HL-60 (cell line): ENCODE data around the gene TFRC.

Experiments used
- DNase-seq, 2 experiments: peaks; one replicate each; pipeline ENCODE4 v3.0.0-alpha.2; 2010 to 2020; ENCODE audit warnings: low read depth in 1 of 2, low spot score in 1 of 2
- H3K27ac ChIP-seq: fragments of 250-450 bp; sonication (Bioruptor Pico); replicated peaks from 2 replicates; pipeline ENCODE4 v1.5.1; 2020; ENCODE audit warnings: mild to moderate bottlenecking, moderate library complexity
- H3K27me3 ChIP-seq: fragments of 250-450 bp; sonication (Bioruptor Pico); 2 replicates; pipeline ENCODE4 v1.5.1; 2021; ENCODE audit warnings: mild to moderate bottlenecking, moderate library complexity; ENCODE audit not compliant: insufficient read depth, poor library complexity, severe bottlenecking
- H3K4me3 ChIP-seq: replicated peaks from 2 replicates; pipeline ENCODE4 v1.5.1; 2011; ENCODE audit warnings: mild to moderate bottlenecking, control low read depth, low read length; ENCODE audit not compliant: insufficient read depth
- CTCF ChIP-seq: IDR thresholded peaks from one replicate; pipeline ENCODE4 v1.5.1; 2011; ENCODE audit warnings: low read length, control low read depth, inconsistent platforms; ENCODE audit not compliant: insufficient read depth
- GABPA ChIP-seq: IDR thresholded peaks from 2 replicates; pipeline ENCODE4 v1.6.1; 2012; ENCODE audit warnings: low read depth
- POLR2AphosphoS5 ChIP-seq: IDR thresholded peaks from 2 replicates; pipeline ENCODE4 v1.6.1; 2012; ENCODE audit warnings: low read depth
- REST ChIP-seq: IDR thresholded peaks from 2 replicates; pipeline ENCODE4 v1.6.1; 2012; ENCODE audit warnings: low read depth; ENCODE audit not compliant: insufficient replicate concordance
- SPI1 ChIP-seq: IDR thresholded peaks from 2 replicates; pipeline ENCODE4 v1.6.1; 2012; ENCODE audit warnings: low read depth, mild to moderate bottlenecking, borderline replicate concordance

The TFRC gene

GRCh38 chr3:195999896-196000295 is 82.0 kb downstream of the TFRC start:
- DNase-seq: peak; percentile 65 to 69
- Histone ChIP-seq H3K27ac (no peak overlapping the region), H3K27me3 (no peaks in the 10 kb centered on the region), H3K4me3 (no peak overlapping the region)
- TF ChIP-seq GABPA (no peak), SPI1 (peak; percentile 43; the same call in 1 of the 2 replicates), CTCF (no peak), POLR2AphosphoS5 (peak; percentile 92), REST (no peak)
